Activated CD4-positive, alpha-beta T cell treated with anti-CD3 and anti-CD28 coated beads for 1 hour (primary cell): Measurements from ENCODE around the gene SIAH1.
"Not testable (repeated sequence)": the region's sequence is repeated elsewhere in the genome, so short reads cannot be mapped to it uniquely, and the experiment has no call there.

Source experiments
- DNase-seq: peaks from one replicate; pipeline ENCODE4 v3.0.0-alpha.2; 2020

Gene SIAH1

GRCh38 chr16:48330189-48330840, 54.9 kb downstream of the SIAH1 start:
- DNase-seq, result no peak

GRCh38 chr16:48329138-48329537, 56.1 kb downstream of the SIAH1 start:
- DNase-seq, result no peak

GRCh38 chr16:48326915-48327314, 58.3 kb downstream of the SIAH1 start:
- DNase-seq, result no peak

GRCh38 chr16:48323783-48324775, 61.1 kb downstream of the SIAH1 start:
- no peak for DNase-seq

GRCh38 chr16:48321317-48322036, 63.7 kb downstream of the SIAH1 start:
- no peak for DNase-seq

GRCh38 chr16:48318630-48319029, 66.6 kb downstream of the SIAH1 start:
- no peak for DNase-seq

GRCh38 chr16:48317614-48318315, 67.4 kb downstream of the SIAH1 start:
- DNase-seq, result no peak

GRCh38 chr16:48317026-48317425, 68.2 kb downstream of the SIAH1 start:
- DNase-seq, result no peak

- not testable (repeated sequence) for DNase-seq
Observed at GRCh38 chr16:48313905-48314304, 71.3 kb downstream of the SIAH1 start.

- DNase-seq, result no peak
Observed at GRCh38 chr16:48310908-48311641, 74.1 kb downstream of the SIAH1 start.
